Uterus (tissue), 2 donors: ENCODE data around the gene ARHGEF16.

Experiments
- CTCF ChIP-seq, 4 experiments: fragments of 200-600 bp in 2 of 4; fragments of 450-650 bp in 2 of 4; sonication (generic) in 2 of 4; IDR thresholded peaks; one replicate each; pipeline ENCODE4 v1.5.1; 2016 to 2019; ENCODE audit warnings: antibody characterized with exemption in 4 of 4, mild to moderate bottlenecking in 2 of 4, moderate library complexity in 1 of 4
- POLR2A ChIP-seq, 2 donors: fragments of 450-650 bp; IDR thresholded peaks; one replicate each; pipeline ENCODE4 v1.6.1; 2016; ENCODE audit warnings: antibody characterized with exemption in 2 of 2, mild to moderate bottlenecking in 1 of 2, moderate library complexity in 1 of 2

- TF ChIP-seq CTCF (IDR thresholded peaks at IDR 0.05) (no peak), POLR2A (IDR thresholded peaks at IDR 0.05) (no peak)
Observed at GRCh38 chr1:3474421-3474820, 20.0 kb downstream of the ARHGEF16 start.
